K562 (cell line): ENCODE results near the gene LRRC41. TPM values are rescaled to one million over a fixed set of nuclear protein-coding genes. Genes with fewer than 3 reads are reported as not detected.
A peak's percentile ranks its signal among the peaks of the same experiment; 100 is the strongest.

Source experiments
- CREB3L1 ChIP-seq: fragments of 450-650 bp; IDR thresholded peaks from 2 replicates; pipeline ENCODE4 v1.6.1; 2014; ENCODE audit warnings: low read depth, mild to moderate bottlenecking, moderate library complexity, borderline replicate concordance
- DNMT1 ChIP-seq: fragments of 450-650 bp; IDR thresholded peaks from 2 replicates; pipeline ENCODE4 v1.6.1; 2016; ENCODE audit warnings: antibody characterized with exemption, mild to moderate bottlenecking
- ETV1 ChIP-seq: fragments of 450-650 bp; conservative IDR thresholded peaks from 2 replicates; pipeline ENCODE4 v1.6.1; 2016; ENCODE audit warnings: missing genetic modification characterization, control low read depth, low read depth, missing compliant biosample characterization
- NFYB ChIP-seq: IDR thresholded peaks from 2 replicates; pipeline ENCODE4 v1.6.1; 2011; ENCODE audit warnings: mild to moderate bottlenecking, moderate library complexity; ENCODE audit not compliant: insufficient read length; ENCODE audit errors: extremely low read depth
- NR1H2 ChIP-seq: sonication (generic); formaldehyde crosslinking; IDR thresholded peaks from 2 replicates; pipeline ENCODE4 v1.4.0; 2020; ENCODE audit warnings: mild to moderate bottlenecking, missing genetic modification reagents
- PHF20 ChIP-seq: fragments of 450-650 bp; IDR thresholded peaks from 2 replicates; pipeline ENCODE4 v1.6.1; 2018; ENCODE audit not compliant: partially characterized antibody
- POU5F1 ChIP-seq: fragments of 150-350 bp; IDR thresholded peaks from 2 replicates; pipeline ENCODE4 v1.6.1; 2014; ENCODE audit warnings: borderline replicate concordance, low read length, low read depth, mild to moderate bottlenecking; ENCODE audit not compliant: partially characterized antibody
- RBM25 ChIP-seq: fragments of 200-400 bp; formaldehyde crosslinking; IDR thresholded peaks from 2 replicates; pipeline ENCODE4 v1.6.1; 2018; ENCODE audit warnings: low read length, low read depth, moderate library complexity; ENCODE audit not compliant: severe bottlenecking
- SNIP1 ChIP-seq: fragments of 450-650 bp; IDR thresholded peaks from 2 replicates; pipeline ENCODE4 v1.7.1; 2017; ENCODE audit warnings: low read depth, mild to moderate bottlenecking
- TAF7 ChIP-seq: fragments of 450-650 bp; IDR thresholded peaks from 2 replicates; pipeline ENCODE4 v1.6.1; 2016; ENCODE audit warnings: missing genetic modification characterization, missing compliant biosample characterization
- ZBTB8A ChIP-seq: fragments of 450-650 bp; IDR thresholded peaks from 2 replicates; pipeline ENCODE4 v1.6.1; 2018; ENCODE audit warnings: mild to moderate bottlenecking, moderate library complexity; ENCODE audit not compliant: partially characterized antibody
- ZNF830 ChIP-seq: fragments of 250-450 bp; sonication (Bioruptor Pico); IDR thresholded peaks from 2 replicates; pipeline ENCODE4 v1.5.0; 2021; ENCODE audit warnings: mild to moderate bottlenecking
- polyA plus RNA-seq, 8 experiments: library from polyadenylated mRNA; depleted of rRNA in 4 of 8; stranded (reverse) in 5 of 8; unstranded in 3 of 8; fragments of >200 nt; fragmentation: Nextera tagmentation in 2 of 8; fragmentation: Illumina TruSeq in 1 of 8; extraction: Ambion mirVana in 2 of 8; extraction: Trizol in 1 of 8; gene quantifications; 2 replicates each; pipeline versions ENCODE4 v1.2.1 to v1.2.3, GENCODE V29; 2011 to 2014; ENCODE audit warnings: inconsistent platforms in 1 of 8, missing spikeins in 1 of 8
- total RNA-seq, 7 experiments: library from RNA; depleted of rRNA in 6 of 7; stranded (reverse); fragments of >200 nt in 6 of 7; fragmentation: Illumina TruSeq in 2 of 7; extraction: Trizol in 2 of 7; gene quantifications; 2 replicates each; pipeline versions ENCODE4 v1.2.1 to v1.2.3, GENCODE V29; 2011 to 2021; ENCODE audit warnings: low replicate concordance in 1 of 7
- TF ChIP-seq, protein P1 (sequence below), 2 experiments: fragments of 450-650 bp; conservative IDR thresholded peaks; 2 replicates each; pipeline ENCODE4 v1.6.1; 2017; ENCODE audit warnings: mild to moderate bottlenecking in 2 of 2, moderate library complexity in 2 of 2
- TF ChIP-seq, protein P2 (sequence below): fragments of 450-650 bp; IDR thresholded peaks from 2 replicates; pipeline ENCODE4 v1.6.1; 2017; ENCODE audit warnings: antibody characterized with exemption, mild to moderate bottlenecking
- TF ChIP-seq, protein P3 (sequence below): fragments of 250-450 bp; sonication (Bioruptor Pico); IDR thresholded peaks from 2 replicates; pipeline ENCODE4 v1.8.0; 2021; ENCODE audit warnings: mild to moderate bottlenecking, moderate library complexity
- TF ChIP-seq, protein P4 (sequence below): fragments of 450-650 bp; formaldehyde crosslinking; IDR thresholded peaks from 2 replicates; pipeline ENCODE4 v1.4.0; 2022; ENCODE audit warnings: missing genetic modification characterization

LRRC41 gene
- total and polyA plus RNA-seq, 9 of the 15 experiments (the other 6 are each of a cell fraction or from before 2014, with no cell fraction given): 10.5 to 64.7 (median 44.2) TPM

DNA sequence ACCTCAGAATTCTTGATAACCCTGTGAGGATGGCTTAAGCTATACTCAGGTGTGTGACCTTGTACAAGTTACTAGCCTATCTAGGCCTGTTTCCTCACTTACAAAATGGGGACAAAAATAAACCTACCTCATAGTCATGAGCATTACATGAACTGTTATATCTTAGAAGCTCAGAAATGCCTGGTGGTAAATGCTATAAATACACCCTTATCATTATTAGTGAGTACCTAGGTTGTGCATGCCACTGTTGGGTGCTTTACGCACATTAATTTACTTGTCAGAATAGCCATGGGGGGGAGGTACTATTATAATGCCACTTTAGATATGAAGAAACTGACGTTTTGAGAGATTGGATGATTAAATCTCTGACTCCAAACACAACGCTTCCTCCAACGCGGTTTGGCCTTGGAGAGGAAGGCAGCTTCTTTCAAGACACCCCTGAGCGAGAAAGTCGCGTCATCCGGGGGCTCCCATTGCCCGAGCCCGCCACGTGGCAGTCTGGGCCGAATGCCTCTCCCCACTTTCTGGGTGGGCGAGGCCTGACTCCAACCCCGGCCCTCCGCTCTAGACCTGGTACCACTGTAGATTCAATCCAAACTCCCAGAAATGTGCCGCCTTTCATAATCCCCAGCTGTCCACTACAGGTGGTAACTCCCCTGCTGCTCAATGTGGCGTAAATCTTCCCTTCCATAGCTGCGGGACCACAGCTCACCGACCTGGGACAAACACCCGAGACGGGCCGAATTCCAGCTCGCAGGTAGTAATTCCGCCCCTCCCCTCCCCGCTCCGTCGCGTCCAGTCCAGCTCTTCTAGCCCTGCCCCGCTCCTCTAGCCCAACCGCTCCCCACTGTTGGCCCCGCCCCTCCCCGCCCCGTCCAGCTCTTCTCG lies 56.6 kb downstream of the LRRC41 start (continued):
- TF ChIP-seq ZNF830 (no peak), POU5F1 (no peak), NFYB (no peak), SNIP1 (no peak), TAF7 (peak; percentile 42), NR1H2 (no peak), ZBTB8A (no peak), CREB3L1 (peak; percentile 98), ETV1 (tag) (no peak), RBM25 (no peak), PHF20 (peak; percentile 29), DNMT1 (no peak)
- TF ChIP-seq, protein P1, sequence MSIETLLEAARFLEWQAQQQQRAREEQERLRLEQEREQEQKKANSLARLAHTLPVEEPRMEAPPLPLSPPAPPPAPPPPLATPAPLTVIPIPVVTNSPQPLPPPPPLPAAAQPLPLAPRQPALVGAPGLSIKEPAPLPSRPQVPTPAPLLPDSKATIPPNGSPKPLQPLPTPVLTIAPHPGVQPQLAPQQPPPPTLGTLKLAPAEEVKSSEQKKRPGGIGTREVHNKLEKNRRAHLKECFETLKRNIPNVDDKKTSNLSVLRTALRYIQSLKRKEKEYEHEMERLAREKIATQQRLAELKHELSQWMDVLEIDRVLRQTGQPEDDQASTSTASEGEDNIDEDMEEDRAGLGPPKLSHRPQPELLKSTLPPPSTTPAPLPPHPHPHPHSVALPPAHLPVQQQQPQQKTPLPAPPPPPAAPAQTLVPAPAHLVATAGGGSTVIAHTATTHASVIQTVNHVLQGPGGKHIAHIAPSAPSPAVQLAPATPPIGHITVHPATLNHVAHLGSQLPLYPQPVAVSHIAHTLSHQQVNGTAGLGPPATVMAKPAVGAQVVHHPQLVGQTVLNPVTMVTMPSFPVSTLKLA (conservative IDR thresholded peaks at IDR 0.05): peak; percentile 59 to 77
- TF ChIP-seq, protein P2, sequence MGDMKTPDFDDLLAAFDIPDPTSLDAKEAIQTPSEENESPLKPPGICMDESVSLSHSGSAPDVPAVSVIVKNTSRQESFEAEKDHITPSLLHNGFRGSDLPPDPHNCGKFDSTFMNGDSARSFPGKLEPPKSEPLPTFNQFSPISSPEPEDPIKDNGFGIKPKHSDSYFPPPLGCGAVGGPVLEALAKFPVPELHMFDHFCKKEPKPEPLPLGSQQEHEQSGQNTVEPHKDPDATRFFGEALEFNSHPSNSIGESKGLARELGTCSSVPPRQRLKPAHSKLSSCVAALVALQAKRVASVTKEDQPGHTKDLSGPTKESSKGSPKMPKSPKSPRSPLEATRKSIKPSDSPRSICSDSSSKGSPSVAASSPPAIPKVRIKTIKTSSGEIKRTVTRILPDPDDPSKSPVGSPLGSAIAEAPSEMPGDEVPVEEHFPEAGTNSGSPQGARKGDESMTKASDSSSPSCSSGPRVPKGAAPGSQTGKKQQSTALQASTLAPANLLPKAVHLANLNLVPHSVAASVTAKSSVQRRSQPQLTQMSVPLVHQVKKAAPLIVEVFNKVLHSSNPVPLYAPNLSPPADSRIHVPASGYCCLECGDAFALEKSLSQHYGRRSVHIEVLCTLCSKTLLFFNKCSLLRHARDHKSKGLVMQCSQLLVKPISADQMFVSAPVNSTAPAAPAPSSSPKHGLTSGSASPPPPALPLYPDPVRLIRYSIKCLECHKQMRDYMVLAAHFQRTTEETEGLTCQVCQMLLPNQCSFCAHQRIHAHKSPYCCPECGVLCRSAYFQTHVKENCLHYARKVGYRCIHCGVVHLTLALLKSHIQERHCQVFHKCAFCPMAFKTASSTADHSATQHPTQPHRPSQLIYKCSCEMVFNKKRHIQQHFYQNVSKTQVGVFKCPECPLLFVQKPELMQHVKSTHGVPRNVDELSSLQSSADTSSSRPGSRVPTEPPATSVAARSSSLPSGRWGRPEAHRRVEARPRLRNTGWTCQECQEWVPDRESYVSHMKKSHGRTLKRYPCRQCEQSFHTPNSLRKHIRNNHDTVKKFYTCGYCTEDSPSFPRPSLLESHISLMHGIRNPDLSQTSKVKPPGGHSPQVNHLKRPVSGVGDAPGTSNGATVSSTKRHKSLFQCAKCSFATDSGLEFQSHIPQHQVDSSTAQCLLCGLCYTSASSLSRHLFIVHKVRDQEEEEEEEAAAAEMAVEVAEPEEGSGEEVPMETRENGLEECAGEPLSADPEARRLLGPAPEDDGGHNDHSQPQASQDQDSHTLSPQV: peak; percentile 65; the same call in 1 of the 2 replicates
- TF ChIP-seq, protein P3, sequence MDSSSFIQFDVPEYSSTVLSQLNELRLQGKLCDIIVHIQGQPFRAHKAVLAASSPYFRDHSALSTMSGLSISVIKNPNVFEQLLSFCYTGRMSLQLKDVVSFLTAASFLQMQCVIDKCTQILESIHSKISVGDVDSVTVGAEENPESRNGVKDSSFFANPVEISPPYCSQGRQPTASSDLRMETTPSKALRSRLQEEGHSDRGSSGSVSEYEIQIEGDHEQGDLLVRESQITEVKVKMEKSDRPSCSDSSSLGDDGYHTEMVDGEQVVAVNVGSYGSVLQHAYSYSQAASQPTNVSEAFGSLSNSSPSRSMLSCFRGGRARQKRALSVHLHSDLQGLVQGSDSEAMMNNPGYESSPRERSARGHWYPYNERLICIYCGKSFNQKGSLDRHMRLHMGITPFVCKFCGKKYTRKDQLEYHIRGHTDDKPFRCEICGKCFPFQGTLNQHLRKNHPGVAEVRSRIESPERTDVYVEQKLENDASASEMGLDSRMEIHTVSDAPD: no peak
- TF ChIP-seq, protein P4, sequence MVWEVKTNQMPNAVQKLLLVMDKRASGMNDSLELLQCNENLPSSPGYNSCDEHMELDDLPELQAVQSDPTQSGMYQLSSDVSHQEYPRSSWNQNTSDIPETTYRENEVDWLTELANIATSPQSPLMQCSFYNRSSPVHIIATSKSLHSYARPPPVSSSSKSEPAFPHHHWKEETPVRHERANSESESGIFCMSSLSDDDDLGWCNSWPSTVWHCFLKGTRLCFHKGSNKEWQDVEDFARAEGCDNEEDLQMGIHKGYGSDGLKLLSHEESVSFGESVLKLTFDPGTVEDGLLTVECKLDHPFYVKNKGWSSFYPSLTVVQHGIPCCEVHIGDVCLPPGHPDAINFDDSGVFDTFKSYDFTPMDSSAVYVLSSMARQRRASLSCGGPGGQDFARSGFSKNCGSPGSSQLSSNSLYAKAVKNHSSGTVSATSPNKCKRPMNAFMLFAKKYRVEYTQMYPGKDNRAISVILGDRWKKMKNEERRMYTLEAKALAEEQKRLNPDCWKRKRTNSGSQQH: 0 out of 2 replicates have a peak, but pooled peaks have one; percentile 43
